ENCODE data around the gene GSDMA. TPM values are rescaled to one million over a fixed set of nuclear protein-coding genes. Genes with fewer than 3 reads are reported as not detected.

The GSDMA gene
- total and polyA plus RNA-seq, 9 of the 15 experiments (the other 6 are each of a cell fraction or from before 2014, with no cell fraction given), result 0.04 to 0.13 (median 0.07) TPM; not detected in 2

- TF ChIP-seq ATF3 (IDR thresholded peaks at IDR 0.05), result peak; percentile 86
- TF ChIP-seq ATF3 (CRISPR knock-in tag; conservative IDR thresholded peaks at IDR 0.05), result 0 out of 2 replicates have a peak, but pooled peaks have one; percentile 52
- no peak for TF ChIP-seq SAP30 (IDR thresholded peaks at IDR 0.05; ENCODE audit: borderline replicate concordance, insufficient read depth, low read depth, low read length, poor library complexity, severe bottlenecking)
- no peak for TF ChIP-seq ZNF408 (CRISPR knock-in tag; IDR thresholded peaks at IDR 0.05; ENCODE audit: low read depth)
- no peak for TF ChIP-seq SP1 (CRISPR knock-in tag; IDR thresholded peaks at IDR 0.05)
- no peak for TF ChIP-seq TFAM (CRISPR knock-in tag; conservative IDR thresholded peaks at IDR 0.05)
- no peak for TF ChIP-seq IRF2 (CRISPR knock-in tag; IDR thresholded peaks at IDR 0.05)
- TF ChIP-seq ZNF830 (CRISPR knock-in tag; IDR thresholded peaks at IDR 0.05), result 0 out of 2 replicates have a peak, but pooled peaks have one; percentile 45
- no peak for TF ChIP-seq SREBF2 (CRISPR knock-in tag; IDR thresholded peaks at IDR 0.05)
- no peak for TF ChIP-seq MXI1 (IDR thresholded peaks at IDR 0.05; ENCODE audit: low read depth, low read length)
- no peak for TF ChIP-seq GMEB1 (CRISPR knock-in tag; IDR thresholded peaks at IDR 0.05)
- TF ChIP-seq PHB (CRISPR knock-in tag; IDR thresholded peaks at IDR 0.05), result no peak
- TF ChIP-seq NEUROD1 (IDR thresholded peaks at IDR 0.05; ENCODE audit: borderline replicate concordance, low read depth, low read length, partially characterized antibody), result no peak
- no peak for TF ChIP-seq ZNF589 (CRISPR knock-in tag; IDR thresholded peaks at IDR 0.05; ENCODE audit: low read depth)
- TF ChIP-seq GABPB2 (CRISPR knock-in tag; conservative IDR thresholded peaks at IDR 0.05), result no peak
- no peak for TF ChIP-seq ZNF445 (CRISPR knock-in tag; IDR thresholded peaks at IDR 0.05; ENCODE audit: low read depth)
- TF ChIP-seq MAZ (CRISPR knock-in tag; conservative IDR thresholded peaks at IDR 0.05 in 1 of 2, IDR thresholded peaks at IDR 0.05 in 1 of 2), result 0 out of 4 replicates have a peak, but pooled peaks of 1 of the 2 experiments have one; percentile 39
- TF ChIP-seq RAD21 (CRISPR knock-in tag; conservative IDR thresholded peaks at IDR 0.05 in 1 of 2, IDR thresholded peaks at IDR 0.05 in 1 of 2), result peak; percentile 25 to 55; a peak in 3 of 4 replicates
- TF ChIP-seq ETV1 (tag; conservative IDR thresholded peaks at IDR 0.05; ENCODE audit: low read depth), result no peak
- TF ChIP-seq DNMT1 (IDR thresholded peaks at IDR 0.05), result no peak
- peak; percentile 73 for TF ChIP-seq ZNF134 (CRISPR knock-in tag; conservative IDR thresholded peaks at IDR 0.05)
- TF ChIP-seq SMARCA4 (IDR thresholded peaks at IDR 0.05), result peak; percentile 45
- TF ChIP-seq ZNF224 (CRISPR knock-in tag; IDR thresholded peaks at IDR 0.05), result no peak
- TF ChIP-seq HNRNPK (IDR thresholded peaks at IDR 0.05; ENCODE audit: low read depth, low read length, poor library complexity, severe bottlenecking), result no peak
Observed at GRCh38 chr17:39939588-39940419, 23.0 kb upstream of the GSDMA start (continued).

Data from K562 (cell line).